Measurements from ENCODE around the gene NCOA4. TPM values are rescaled to one million over a fixed set of nuclear protein-coding genes. Genes with fewer than 3 reads are reported as not detected.
"Not testable (repeated sequence)": the region's sequence is repeated elsewhere in the genome, so short reads cannot be mapped to it uniquely, and the experiment has no call there.

The NCOA4 gene
- total and polyA plus RNA-seq, 4 experiments from 2014 or later, result 71.1 to 246 (median 118) TPM

DNA sequence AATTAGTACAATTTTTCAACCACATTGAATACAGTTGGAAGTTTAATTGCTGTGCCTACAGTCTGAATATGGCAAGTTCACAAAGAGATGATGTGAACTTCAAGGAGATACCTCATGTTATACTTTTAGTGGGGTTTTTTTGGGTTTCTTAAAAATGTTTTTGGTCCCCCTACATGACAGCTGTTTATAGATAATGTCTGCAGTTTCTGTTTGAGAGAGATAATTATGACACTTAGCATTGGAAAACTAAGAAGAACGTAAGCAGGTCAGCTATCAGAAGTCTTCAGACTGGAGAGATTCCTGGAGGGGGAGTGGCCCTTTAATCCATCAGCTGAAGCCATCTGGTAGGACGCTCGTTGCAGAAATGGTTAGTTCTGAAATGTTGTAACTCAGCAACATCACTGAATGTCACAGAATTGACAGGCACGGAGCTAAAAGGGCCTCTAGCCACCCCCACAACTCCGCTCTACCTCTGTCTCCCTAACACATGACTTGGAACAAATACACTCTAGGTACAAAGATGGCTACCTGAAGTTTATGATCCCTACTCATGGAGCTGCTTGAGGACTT is 29.2 kb downstream of the NCOA4 start:
- Mint-ChIP-seq H3K9me3 (peaks cover 0 to 6% (median 0%) of the 10 kb centered on the region in 8 donors), H3K4me1 (no peaks in the 10 kb centered on the region), H3K36me3 (peaks cover 61 to 80% of the 10 kb centered on the region in 2 donors), H3K27me3 (no peaks in the 10 kb centered on the region), H3K4me3 (no peak overlapping the region), H3K27ac (peak overlapping the region in 1 of 7 donors; percentile 13)
- no peaks in the 10 kb centered on the region for H3K27me3 ChIP-seq (ENCODE audit: insufficient read depth, low read length)
- peaks cover 39% of the 10 kb centered on the region for H3K36me3 ChIP-seq (ENCODE audit: insufficient read depth, low read length)
- H3K4me1 ChIP-seq (ENCODE audit: insufficient read depth, low read length), result no peaks in the 10 kb centered on the region
- H3K27ac ChIP-seq (ENCODE audit: low read depth, low read length), result no peak overlapping the region
- POLR2A ChIA-PET (ENCODE audit: partially characterized antibody), result interaction anchor here (0.8 kb wide), 1 partner anchor 19 kb away, joined by 3 read pairs; no protein-coding TSS in a partner anchor
- no peaks in the 10 kb centered on the region for H3K9me3 ChIP-seq (ENCODE audit: control insufficient read depth in 1 of 2, low read length in 2 of 2)
- intact Hi-C loops (cut with micrococcal nuclease), result no loop called here
- DNase-seq, result no peak
- H3K4me3 ChIP-seq (ENCODE audit: low read length in 2 of 2), result no peak overlapping the region
- CTCF ChIA-PET (ENCODE audit: partially characterized antibody), result interaction anchor here (0.6 to 1.9 kb wide), 3 partner anchors 16 to 28 kb away, joined by 3 to 6 read pairs (median 3); no protein-coding TSS in a partner anchor

DNA sequence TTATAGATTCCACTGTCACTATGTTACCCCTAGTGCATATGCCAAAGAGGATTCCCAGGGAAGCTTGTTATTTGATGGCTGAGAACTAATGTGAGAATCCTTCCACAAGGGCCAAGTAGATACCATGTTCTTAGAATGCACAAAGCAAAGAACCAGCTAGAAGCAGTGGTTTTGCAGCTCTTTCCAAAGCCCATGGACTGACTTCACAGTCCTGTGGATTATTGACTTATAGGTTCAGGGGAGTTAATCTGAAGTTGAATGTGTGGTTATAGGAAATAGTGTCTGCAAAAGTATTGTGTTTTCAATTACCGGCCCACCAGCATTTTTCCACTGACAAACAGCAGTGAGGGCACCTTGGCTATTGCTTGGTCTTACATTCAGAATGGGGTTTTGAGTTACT is 29.9 kb downstream of the NCOA4 start:
- Mint-ChIP-seq H3K27ac (peak overlapping the region in 2 of 7 donors; percentile 17 to 22), H3K27me3 (no peaks in the 10 kb centered on the region), H3K4me3 (no peak overlapping the region), H3K36me3 (peaks cover 59 to 73% of the 10 kb centered on the region in 2 donors), H3K4me1 (no peaks in the 10 kb centered on the region), H3K9me3 (peaks cover 0 to 6% (median 0%) of the 10 kb centered on the region in 8 donors)
- CTCF ChIA-PET (ENCODE audit: partially characterized antibody), result interaction anchor here (0.6 kb wide), 1 partner anchor 28 kb away, joined by 3 read pairs; no protein-coding TSS in a partner anchor
- DNase-seq, result no peak
- intact Hi-C loops (cut with micrococcal nuclease), result no loop called here
- Histone ChIP-seq H3K9me3 (ENCODE audit: control insufficient read depth in 1 of 2, low read length in 2 of 2) (no peaks in the 10 kb centered on the region), H3K36me3 (ENCODE audit: insufficient read depth, low read length) (peaks cover 32% of the 10 kb centered on the region), H3K4me3 (ENCODE audit: low read length in 2 of 2) (no peak overlapping the region), H3K4me1 (ENCODE audit: insufficient read depth, low read length) (no peaks in the 10 kb centered on the region), H3K27me3 (ENCODE audit: insufficient read depth, low read length) (no peaks in the 10 kb centered on the region), H3K27ac (ENCODE audit: low read depth, low read length) (no peak overlapping the region)
- POLR2A ChIA-PET (ENCODE audit: partially characterized antibody), result no interaction called here

DNA sequence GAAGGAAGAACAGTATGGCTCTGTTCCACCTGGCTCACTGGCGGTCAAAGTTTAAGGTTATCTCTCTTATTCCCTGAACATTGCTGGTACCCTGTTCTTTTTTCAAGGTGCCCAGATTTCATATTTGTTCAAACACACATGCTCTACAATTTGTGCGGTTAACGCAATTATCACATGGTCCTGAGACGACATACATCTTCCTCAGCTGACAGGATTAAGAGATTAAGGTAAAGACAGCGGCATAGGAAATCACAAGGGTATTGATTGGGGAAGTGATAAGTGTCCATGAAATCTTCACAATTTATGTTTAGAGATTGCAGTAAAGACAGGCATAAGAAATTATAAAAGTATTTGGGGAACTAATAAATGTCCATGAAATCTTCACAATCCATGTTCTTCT is 30.5 kb downstream of the NCOA4 start:
- H3K27me3 ChIP-seq (ENCODE audit: insufficient read depth, low read length); H3K4me3 Mint-ChIP-seq; DNase-seq; POLR2A ChIA-PET (ENCODE audit: partially characterized antibody); H3K4me1 ChIP-seq (ENCODE audit: insufficient read depth, low read length); CTCF ChIA-PET (ENCODE audit: partially characterized antibody); H3K27ac ChIP-seq (ENCODE audit: low read depth, low read length); H3K9me3 Mint-ChIP-seq; H3K4me1 Mint-ChIP-seq; H3K4me3 ChIP-seq (ENCODE audit: low read length in 2 of 2); intact Hi-C loops (cut with micrococcal nuclease); H3K27me3 Mint-ChIP-seq; H3K9me3 ChIP-seq (ENCODE audit: control insufficient read depth in 1 of 2, low read length in 2 of 2): not testable (repeated sequence)
- Mint-ChIP-seq H3K27ac (peak overlapping the region in 2 of 7 donors; percentile 14 to 47), H3K36me3 (peaks cover 56 to 68% of the 10 kb centered on the region in 2 donors)
- H3K36me3 ChIP-seq (ENCODE audit: insufficient read depth, low read length), result peaks cover 28% of the 10 kb centered on the region

DNA sequence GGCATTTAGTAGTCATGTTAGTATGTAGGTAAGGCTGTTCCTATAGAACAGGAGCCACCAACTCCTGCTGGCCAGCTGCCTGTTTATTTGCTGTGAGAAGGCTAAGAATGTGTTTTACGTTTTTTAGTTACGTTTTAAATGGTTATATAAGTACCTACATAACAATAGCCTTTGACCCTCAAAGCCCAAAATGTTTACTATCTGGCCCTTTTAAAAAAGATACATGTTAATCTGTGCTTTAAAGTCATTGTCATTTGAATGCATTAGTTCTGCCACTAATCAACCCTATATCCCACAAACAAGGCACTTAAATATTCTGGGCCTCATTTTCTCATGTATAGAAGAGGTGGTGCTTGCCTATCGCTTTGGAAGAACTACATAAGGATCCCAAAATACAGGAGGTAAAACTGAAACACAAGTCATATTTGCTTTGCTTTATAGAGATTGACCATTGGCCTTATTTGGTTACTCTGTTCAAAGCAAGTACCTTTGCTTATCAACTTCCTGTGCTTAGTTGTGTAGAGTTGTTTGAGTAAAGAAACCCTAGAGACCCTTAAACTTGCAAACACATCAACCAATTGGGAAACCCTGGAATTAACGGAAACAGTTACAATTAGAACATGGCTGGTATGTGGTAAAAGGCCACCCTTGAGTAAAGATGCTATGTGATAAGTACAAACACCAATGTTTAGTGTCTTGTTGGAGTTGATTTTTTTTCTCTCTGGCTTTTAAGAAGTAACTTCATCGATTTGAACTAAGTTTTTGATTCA is 32.2 kb downstream of the NCOA4 start:
- Mint-ChIP-seq H3K4me3 (no peak overlapping the region), H3K27ac (peak overlapping the region in 2 of 7 donors; percentile 48 to 62), H3K27me3 (no peaks in the 10 kb centered on the region), H3K4me1 (peaks cover 0 to 5% (median 2%) of the 10 kb centered on the region in 4 donors), H3K36me3 (peaks cover 56 to 58% of the 10 kb centered on the region in 2 donors), H3K9me3 (peaks cover 0 to 6% (median 0%) of the 10 kb centered on the region in 8 donors)
- no peak for DNase-seq
- intact Hi-C loops (cut with micrococcal nuclease), result no loop called here
- no peak overlapping the region for H3K4me3 ChIP-seq (ENCODE audit: low read length in 2 of 2)
- H3K36me3 ChIP-seq (ENCODE audit: insufficient read depth, low read length), result peaks cover 16% of the 10 kb centered on the region
- H3K9me3 ChIP-seq (ENCODE audit: control insufficient read depth in 1 of 2, low read length in 2 of 2), result no peaks in the 10 kb centered on the region
- no peaks in the 10 kb centered on the region for H3K4me1 ChIP-seq (ENCODE audit: insufficient read depth, low read length)
- H3K27me3 ChIP-seq (ENCODE audit: insufficient read depth, low read length), result no peaks in the 10 kb centered on the region
- CTCF ChIA-PET (ENCODE audit: partially characterized antibody), result no interaction called here
- POLR2A ChIA-PET (ENCODE audit: partially characterized antibody), result no interaction called here
- no peak overlapping the region for H3K27ac ChIP-seq (ENCODE audit: low read depth, low read length)

DNA sequence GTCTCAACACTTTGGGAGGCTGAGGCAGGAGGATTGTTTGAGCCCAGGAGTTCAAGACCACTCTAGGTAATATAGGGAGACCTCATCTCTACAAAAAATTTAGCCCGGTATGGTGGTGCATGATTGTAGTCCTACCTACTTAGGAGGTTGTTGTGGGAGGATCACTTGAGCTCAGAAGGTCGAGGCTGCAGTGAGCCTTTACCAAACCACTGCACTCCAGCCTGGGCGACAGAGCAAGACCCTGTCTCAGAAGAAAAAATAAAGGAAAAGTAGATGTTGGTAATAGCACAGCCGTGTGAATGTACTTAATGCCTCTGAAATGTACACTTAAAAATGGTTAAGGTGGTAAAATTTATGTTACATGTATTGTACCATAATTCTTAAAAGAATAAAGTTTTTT is 32.9 kb downstream of the NCOA4 start:
- Histone ChIP-seq H3K9me3 (ENCODE audit: control insufficient read depth in 1 of 2, low read length in 2 of 2) (no peaks in the 10 kb centered on the region), H3K4me3 (ENCODE audit: low read length in 2 of 2) (no peak overlapping the region), H3K27ac (ENCODE audit: low read depth, low read length) (no peak overlapping the region), H3K27me3 (ENCODE audit: insufficient read depth, low read length) (no peaks in the 10 kb centered on the region), H3K4me1 (ENCODE audit: insufficient read depth, low read length) (no peaks in the 10 kb centered on the region), H3K36me3 (ENCODE audit: insufficient read depth, low read length) (peaks cover 14% of the 10 kb centered on the region)
- peaks cover 0 to 5% (median 2%) of the 10 kb centered on the region in 4 donors for H3K4me1 Mint-ChIP-seq
- no peak for DNase-seq
- no peaks in the 10 kb centered on the region for H3K27me3 Mint-ChIP-seq
- peaks cover 0 to 6% (median 0%) of the 10 kb centered on the region in 8 donors for H3K9me3 Mint-ChIP-seq
- H3K36me3 Mint-ChIP-seq, result peaks cover 55 to 58% of the 10 kb centered on the region in 2 donors
- CTCF ChIA-PET (ENCODE audit: partially characterized antibody), result interaction anchor here (0.7 kb wide), 1 partner anchor 205 kb away, joined by 3 read pairs; no protein-coding TSS in a partner anchor
- no peak overlapping the region for H3K4me3 Mint-ChIP-seq
- peak overlapping the region in 4 of 7 donors; percentile 48 to 69 (median 57) for H3K27ac Mint-ChIP-seq
- intact Hi-C loops (cut with micrococcal nuclease), result no loop called here
- POLR2A ChIA-PET (ENCODE audit: partially characterized antibody), result no interaction called here

DNA sequence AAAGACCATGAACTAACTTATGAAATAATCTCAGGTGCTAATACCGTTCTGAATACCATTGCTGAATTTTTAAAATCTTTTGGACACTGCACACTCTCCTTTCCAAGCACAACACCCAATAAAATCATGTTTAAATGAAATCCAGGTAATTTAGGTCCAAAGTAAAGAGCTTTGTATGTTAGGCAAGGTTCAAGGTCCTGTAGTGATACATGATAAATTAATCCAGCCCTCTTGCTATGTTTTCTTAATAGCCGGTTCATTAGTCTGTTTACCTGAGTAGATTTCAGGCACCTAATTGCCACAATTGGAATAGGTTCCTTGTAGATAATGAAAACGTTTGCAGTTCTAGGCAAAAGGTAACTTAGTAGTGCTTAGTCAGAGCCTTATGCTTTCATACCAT is 44.8 kb downstream of the NCOA4 start:
- H3K4me3 ChIP-seq (ENCODE audit: low read length in 2 of 2); H3K4me1 ChIP-seq (ENCODE audit: insufficient read depth, low read length); H3K4me3 Mint-ChIP-seq; H3K36me3 ChIP-seq (ENCODE audit: insufficient read depth, low read length); CTCF ChIA-PET (ENCODE audit: partially characterized antibody); H3K9me3 Mint-ChIP-seq; H3K4me1 Mint-ChIP-seq; intact Hi-C loops (cut with micrococcal nuclease); DNase-seq; POLR2A ChIA-PET (ENCODE audit: partially characterized antibody); H3K27ac Mint-ChIP-seq; H3K27me3 ChIP-seq (ENCODE audit: insufficient read depth, low read length); H3K9me3 ChIP-seq (ENCODE audit: control insufficient read depth in 1 of 2, low read length in 2 of 2); H3K27ac ChIP-seq (ENCODE audit: low read depth, low read length); H3K27me3 Mint-ChIP-seq: not testable (repeated sequence)
- H3K36me3 Mint-ChIP-seq, result peaks cover 12 to 43% of the 10 kb centered on the region in 2 donors

DNA sequence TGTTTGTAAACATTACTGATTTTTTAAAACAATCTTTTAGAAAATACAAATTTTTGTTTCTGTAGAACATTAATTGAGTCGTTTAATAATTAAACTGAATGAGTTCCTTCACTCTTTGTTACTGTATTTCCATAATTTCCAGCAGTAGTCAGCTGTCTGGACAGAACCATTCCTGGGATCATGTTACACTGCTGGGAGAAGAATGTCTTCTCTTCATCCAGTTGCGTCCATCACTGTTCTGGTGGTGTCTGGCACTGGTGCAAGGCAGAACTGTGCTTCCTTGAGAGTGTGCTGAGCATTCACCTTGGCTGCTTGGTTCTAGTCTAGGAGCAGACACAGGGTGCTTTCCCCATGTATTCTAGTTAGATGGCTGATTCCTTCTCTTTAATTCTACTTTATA is 46.0 kb downstream of the NCOA4 start:
- H3K36me3 ChIP-seq (ENCODE audit: insufficient read depth, low read length); H3K27me3 ChIP-seq (ENCODE audit: insufficient read depth, low read length); H3K27ac Mint-ChIP-seq; H3K4me1 Mint-ChIP-seq; CTCF ChIA-PET (ENCODE audit: partially characterized antibody); H3K4me1 ChIP-seq (ENCODE audit: insufficient read depth, low read length); H3K4me3 ChIP-seq (ENCODE audit: low read length in 2 of 2); H3K9me3 ChIP-seq (ENCODE audit: control insufficient read depth in 1 of 2, low read length in 2 of 2); H3K4me3 Mint-ChIP-seq; POLR2A ChIA-PET (ENCODE audit: partially characterized antibody); DNase-seq; H3K9me3 Mint-ChIP-seq; H3K27ac ChIP-seq (ENCODE audit: low read depth, low read length); H3K27me3 Mint-ChIP-seq; intact Hi-C loops (cut with micrococcal nuclease): not testable (repeated sequence)
- peaks cover 12 to 40% of the 10 kb centered on the region in 2 donors for H3K36me3 Mint-ChIP-seq
